IMR-90 (cell line): Measurements from ENCODE around the gene CUBN. TPM values are rescaled to one million over a fixed set of nuclear protein-coding genes. Genes with fewer than 3 reads are reported as not detected.

ENCODE experiments used
- ATAC-seq: fragments of 200-7000 bp; cut with Tn5 transposase; 2 replicates; pipeline ENCODE4 v1.9.1; 2020; ENCODE audit warnings: low read depth, mild to moderate bottlenecking, moderate library complexity
- BruUV-seq: library from RNA; stranded (reverse); fragments of 400-500 nt; replicated peaks from 2 replicates; lab custom pipeline; 2021; lab: Mats Ljungman, UMichigan
- CTCF ChIA-PET: fragments of 300-600 bp; formaldehyde crosslinking; extraction: SDS; loops from one replicate; lab custom pipeline; 2021; ENCODE audit warnings: antibody characterized with exemption; lab: Yijun Ruan, JAX
- POLR2A ChIA-PET: fragments of 300-600 bp; sonication (Branson Sonifier 250); formaldehyde crosslinking; loops from one replicate; lab custom pipeline; 2022; ENCODE audit warnings: antibody characterized with exemption; ENCODE audit not compliant: unreplicated experiment; lab: Charles Lee
- DNase-seq: peaks from one replicate; pipeline ENCODE4 v3.0.0; 2013
- H2AFZ ChIP-seq: replicated peaks from 2 replicates; pipeline ENCODE3; 2013; ENCODE audit warnings: low read length, mild to moderate bottlenecking; ENCODE audit not compliant: poor library complexity
- H2AK5ac ChIP-seq: 2 replicates; pipeline ENCODE4 v1.6.1; 2013; ENCODE audit warnings: low read depth, low read length, inconsistent platforms
- H2AK9ac ChIP-seq: replicated peaks from 2 replicates; pipeline ENCODE3; 2013; ENCODE audit warnings: mild to moderate bottlenecking, low read depth, low read length, moderate library complexity; ENCODE audit not compliant: poor library complexity
- H2BK120ac ChIP-seq: 2 replicates; pipeline ENCODE4 v1.6.1; 2013; ENCODE audit warnings: low read depth, low read length, inconsistent platforms
- H2BK15ac ChIP-seq: 3 replicates; pipeline ENCODE4 v1.6.1; 2013; ENCODE audit warnings: low read depth, low read length, inconsistent platforms
- H2BK20ac ChIP-seq: 2 replicates; pipeline ENCODE4 v1.6.1; 2013; ENCODE audit warnings: low read depth, mild to moderate bottlenecking, inconsistent platforms, low read length, moderate library complexity
- H2BK5ac ChIP-seq: 2 replicates; pipeline ENCODE4 v1.6.1; 2013; ENCODE audit warnings: mild to moderate bottlenecking, low read depth, low read length, inconsistent platforms; ENCODE audit not compliant: poor library complexity, severe bottlenecking
- H3K14ac ChIP-seq: replicated peaks from 2 replicates; pipeline ENCODE4 v1.6.1; 2013; ENCODE audit warnings: low read depth, low read length, inconsistent platforms
- H3K18ac ChIP-seq: 2 replicates; pipeline ENCODE4 v1.6.1; 2013; ENCODE audit warnings: low read depth, low read length, control low read depth
- H3K23ac ChIP-seq: 2 replicates; pipeline ENCODE4 v1.6.1; 2013; ENCODE audit warnings: low read depth, low read length, inconsistent platforms
- H3K27ac ChIP-seq: 2 replicates; pipeline ENCODE4 v1.5.1; 2013; ENCODE audit warnings: mild to moderate bottlenecking, control low read depth, low read length; ENCODE audit not compliant: insufficient read depth
- H3K27me3 ChIP-seq: 2 replicates; pipeline ENCODE4 v1.6.1; 2013; ENCODE audit warnings: low read length; ENCODE audit not compliant: control insufficient read depth, insufficient read depth
- H3K36me3 ChIP-seq: 2 replicates; pipeline ENCODE4 v1.6.1; 2013; ENCODE audit warnings: low read length, mixed read lengths; ENCODE audit not compliant: control insufficient read depth, insufficient read depth
- H3K4ac ChIP-seq: 2 replicates; pipeline ENCODE4 v1.6.1; 2013; ENCODE audit warnings: low read depth, low read length, inconsistent platforms
- H3K4me1 ChIP-seq: 2 replicates; pipeline ENCODE4 v1.6.1; 2013; ENCODE audit warnings: low read length, mixed read lengths; ENCODE audit not compliant: control insufficient read depth, insufficient read depth
- H3K4me2 ChIP-seq: 2 replicates; pipeline ENCODE4 v1.6.1; 2013; ENCODE audit warnings: low read depth, mild to moderate bottlenecking, control low read depth, low read length, moderate library complexity
- H3K4me3 ChIP-seq: 2 replicates; pipeline ENCODE4 v1.5.1; 2013; ENCODE audit warnings: low read depth, mild to moderate bottlenecking, control low read depth, low read length, moderate library complexity; ENCODE audit not compliant: insufficient read depth
- H3K56ac ChIP-seq: 2 replicates; pipeline ENCODE4 v1.6.1; 2013; ENCODE audit warnings: low read length, inconsistent platforms; ENCODE audit not compliant: insufficient read depth; ENCODE audit errors: extremely low read depth
- H3K79me1 ChIP-seq, 2 experiments: 2 replicates each; pipeline ENCODE4 v1.6.1; 2013; ENCODE audit warnings: low read length in 2 of 2, inconsistent platforms in 1 of 2, low read depth in 1 of 2
- H3K9ac ChIP-seq: 2 replicates; pipeline ENCODE4 v1.6.1; 2013; ENCODE audit warnings: low read depth, low read length, control low read depth
- H3K9me1 ChIP-seq: 2 replicates; pipeline ENCODE4 v1.6.1; 2013; ENCODE audit warnings: low read length, inconsistent platforms; ENCODE audit not compliant: insufficient read depth
- H3K9me3 ChIP-seq: 2 replicates; pipeline ENCODE4 v1.6.1; 2013; ENCODE audit warnings: low read length; ENCODE audit not compliant: control insufficient read depth, insufficient read depth
- H4K20me1 ChIP-seq: 2 replicates; pipeline ENCODE4 v1.6.1; 2013; ENCODE audit warnings: low read length, inconsistent platforms; ENCODE audit not compliant: insufficient read depth
- H4K5ac ChIP-seq: 2 replicates; pipeline ENCODE4 v1.6.1; 2013; ENCODE audit warnings: mild to moderate bottlenecking, low read depth, low read length, control low read depth
- H4K8ac ChIP-seq, 2 experiments: 2 replicates each; pipeline ENCODE4 v1.6.1; 2013; ENCODE audit warnings: low read depth in 2 of 2, low read length in 2 of 2, control low read depth in 1 of 2, inconsistent platforms in 1 of 2
- H4K91ac ChIP-seq: 2 replicates; pipeline ENCODE4 v1.6.1; 2013; ENCODE audit warnings: low read depth, low read length, inconsistent platforms; ENCODE audit not compliant: insufficient read depth
- MAZ ChIP-seq: IDR thresholded peaks from 2 replicates; pipeline ENCODE4 v1.6.1; 2012; ENCODE audit warnings: low read depth, mild to moderate bottlenecking, low read length, improper control_type of control experiment, moderate library complexity, borderline replicate concordance
- RCOR1 ChIP-seq: IDR thresholded peaks from 2 replicates; pipeline ENCODE4 v1.6.1; 2012; ENCODE audit warnings: mild to moderate bottlenecking, low read length, improper control_type of control experiment; ENCODE audit not compliant: insufficient replicate concordance
- WGBS, 2 experiments: methylation state at CpG; one replicate each; pipeline versions ENCODE4 v1.1.5 to v1.1.7; 2013; ENCODE audit warnings: missing lambda C conversion rate in 2 of 2; ENCODE audit not compliant: insufficient read length in 1 of 2; ENCODE audit errors: extremely low coverage in 2 of 2; 5-methylcytosine and 5-hydroxymethylcytosine counted together
- dilution Hi-C: fragments of 300-500 bp; cut with HindIII; formaldehyde crosslinking; loops from one replicate; pipeline ENCODE4 v1.14.3; 2018; ENCODE audit warnings: low sequenced_read_pairs; ENCODE audit not compliant: unreplicated experiment
- in situ Hi-C: fragments of 300-500 bp; cut with MboI; formaldehyde crosslinking; loops from 3 replicates; pipeline ENCODE4 v1.14.3; 2019; ENCODE audit warnings: low sequenced_read_pairs, inconsistent platforms, mixed read lengths
- intact Hi-C: fragments of 100-400 bp; cut with micrococcal nuclease; formaldehyde crosslinking; loops from 2 replicates; pipeline ENCODE4 v1.10.0; 2022
- polyA plus RNA-seq, 3 experiments: library from polyadenylated mRNA; depleted of rRNA; stranded (reverse); fragments of >200 nt; gene quantifications; 2 replicates each; pipeline ENCODE4 v1.2.3, GENCODE V29; 2012; ENCODE audit warnings: low replicate concordance in 1 of 3
- total RNA-seq: library from RNA; depleted of rRNA; stranded (reverse); fragments of >200 nt; gene quantifications from 2 replicates; pipeline ENCODE4 v1.2.3, GENCODE V29; 2012
- TF ChIP-seq, protein P1 (sequence below): fragments of 150-350 bp; IDR thresholded peaks from 2 replicates; pipeline ENCODE4 v1.6.1; 2016; ENCODE audit warnings: low read depth, mild to moderate bottlenecking, low read length, moderate library complexity, borderline replicate concordance

CUBN gene
- total and polyA plus RNA-seq, 2 of the 4 experiments (the other 2 are of a cell fraction), result 0.19 to 0.54 TPM

DNA sequence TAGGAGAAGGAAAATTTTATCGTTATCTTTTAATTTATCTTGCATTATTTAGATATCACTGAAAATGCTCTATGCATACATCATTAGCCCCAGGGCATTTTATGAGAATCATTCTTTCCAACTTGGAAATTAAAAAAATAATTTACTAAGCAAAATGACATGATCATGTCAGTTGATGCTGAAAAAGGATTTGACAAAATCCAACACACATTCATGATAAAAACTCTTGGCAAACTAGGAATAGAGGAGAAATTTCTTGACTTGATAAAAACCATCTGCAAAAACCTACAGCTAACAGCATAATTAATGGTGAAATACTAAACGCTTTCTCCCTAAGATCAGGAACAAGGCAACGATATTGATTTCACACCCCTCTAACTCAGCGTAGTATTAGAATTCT lies 272.2 kb downstream of the CUBN start:
- no peak overlapping the region for H4K5ac ChIP-seq
- no peak overlapping the region for H3K56ac ChIP-seq
- WGBS, 2 experiments, result no CpG with 5 or more reads among the region's 4 CpGs
- no TSS peak for BruUV-seq
- H2AK9ac ChIP-seq, result no peak overlapping the region
- H3K4ac ChIP-seq, result no peak overlapping the region
- no peak overlapping the region for H2BK120ac ChIP-seq
- no peak overlapping the region for H2AFZ ChIP-seq
- H2BK15ac ChIP-seq, result no peak overlapping the region
- dilution Hi-C loops (no loop called here), intact Hi-C loops (loop anchor here (5.0 kb wide), 1 partner anchor 265 kb away; no protein-coding TSS in a partner anchor), in situ Hi-C loops (no loop called here)
- H3K23ac ChIP-seq, result no peak overlapping the region
- H3K14ac ChIP-seq, result no peak overlapping the region
- H3K4me1 ChIP-seq, result peaks cover 3% of the 10 kb centered on the region
- no peak for ATAC-seq
- no peak overlapping the region for H3K27ac ChIP-seq
- TF ChIP-seq MAZ (no peak), RCOR1 (no peak)
- TF ChIP-seq, protein P1, sequence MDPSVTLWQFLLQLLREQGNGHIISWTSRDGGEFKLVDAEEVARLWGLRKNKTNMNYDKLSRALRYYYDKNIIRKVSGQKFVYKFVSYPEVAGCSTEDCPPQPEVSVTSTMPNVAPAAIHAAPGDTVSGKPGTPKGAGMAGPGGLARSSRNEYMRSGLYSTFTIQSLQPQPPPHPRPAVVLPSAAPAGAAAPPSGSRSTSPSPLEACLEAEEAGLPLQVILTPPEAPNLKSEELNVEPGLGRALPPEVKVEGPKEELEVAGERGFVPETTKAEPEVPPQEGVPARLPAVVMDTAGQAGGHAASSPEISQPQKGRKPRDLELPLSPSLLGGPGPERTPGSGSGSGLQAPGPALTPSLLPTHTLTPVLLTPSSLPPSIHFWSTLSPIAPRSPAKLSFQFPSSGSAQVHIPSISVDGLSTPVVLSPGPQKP, result no peak
- H3K9me3 ChIP-seq, result no peaks in the 10 kb centered on the region
- no peak overlapping the region for H3K9ac ChIP-seq
- CTCF ChIA-PET, result interaction anchor here (0.7 to 1.1 kb wide), 2 partner anchors 17 to 30 kb away, joined by 3 read pairs; no protein-coding TSS in a partner anchor
- POLR2A ChIA-PET, result interaction anchor here (0.6 kb wide), 1 partner anchor 368 kb away, joined by 3 read pairs; no protein-coding TSS in a partner anchor
- no peaks in the 10 kb centered on the region for H4K20me1 ChIP-seq
- no peak overlapping the region for H2BK5ac ChIP-seq
- peaks cover 5% of the 10 kb centered on the region for H3K9me1 ChIP-seq
- no peak overlapping the region for H3K4me3 ChIP-seq
- no peak overlapping the region for H4K8ac ChIP-seq
- H3K4me2 ChIP-seq, result no peak overlapping the region
- H3K27me3 ChIP-seq, result no peaks in the 10 kb centered on the region
- DNase-seq, result no peak
- no peak overlapping the region for H3K18ac ChIP-seq
- no peak overlapping the region for H4K91ac ChIP-seq
- no peaks in the 10 kb centered on the region for H3K36me3 ChIP-seq
- H2AK5ac ChIP-seq, result no peak overlapping the region
- no peak overlapping the region for H2BK20ac ChIP-seq
- H3K79me1 ChIP-seq, result no peaks in the 10 kb centered on the region
